A549 (cell line): ENCODE data around the gene BID.

Source experiments
- BCL3 ChIP-seq: fragments of >200 bp; sonication (Bioruptor Twin); formaldehyde crosslinking; IDR thresholded peaks from 3 replicates; pipeline ENCODE4 v1.6.1; 2016
- CBX2 ChIP-seq: fragments of 200-600 bp; sonication (generic); IDR thresholded peaks from 2 replicates; pipeline ENCODE4 v1.6.1; 2016; ENCODE audit warnings: low read depth, mild to moderate bottlenecking, borderline replicate concordance
- CEBPB ChIP-seq, 2 experiments: fragments of >200 bp in 1 of 2; sonication (Bioruptor Twin) in 1 of 2; formaldehyde crosslinking in 1 of 2; IDR thresholded peaks; 2 replicates each; pipeline ENCODE4 v1.6.1; 2012 to 2016
- CTCF ChIP-seq: fragments of >200 bp; sonication (Bioruptor Twin); formaldehyde crosslinking; IDR thresholded peaks from 3 replicates; pipeline ENCODE4 v1.5.1; 2016
- EP300 ChIP-seq, 2 experiments: fragments of >200 bp; sonication (Bioruptor Twin); formaldehyde crosslinking; IDR thresholded peaks; 2 replicates in 1 of 2; 3 replicates in 1 of 2; pipeline ENCODE4 v1.6.1; 2016 to 2017
- ESRRA ChIP-seq: fragments of 150-350 bp; IDR thresholded peaks from 2 replicates; pipeline ENCODE4 v1.6.1; 2014; ENCODE audit warnings: mild to moderate bottlenecking, low read length, borderline replicate concordance
- JUNB ChIP-seq: fragments of >200 bp; sonication (Bioruptor Twin); formaldehyde crosslinking; IDR thresholded peaks from 2 replicates; pipeline ENCODE4 v1.6.1; 2016
- NPAS2 ChIP-seq: fragments of 250-450 bp; sonication (Bioruptor Pico); IDR thresholded peaks from 2 replicates; pipeline ENCODE4 v1.8.0; 2022; ENCODE audit warnings: mild to moderate bottlenecking, moderate library complexity, borderline replicate concordance
- POLR2A ChIP-seq: IDR thresholded peaks from 2 replicates; pipeline ENCODE4 v1.6.1; 2012; ENCODE audit warnings: mild to moderate bottlenecking, low read length
- POLR2AphosphoS2 ChIP-seq: conservative IDR thresholded peaks from 2 replicates; pipeline ENCODE4 v1.6.1; 2012; ENCODE audit warnings: low read length, improper control_type of control experiment, inconsistent platforms
- REST ChIP-seq: fragments of 200-600 bp; sonication (generic); IDR thresholded peaks from 2 replicates; pipeline ENCODE4 v1.6.1; 2016; ENCODE audit warnings: antibody characterized with exemption, mild to moderate bottlenecking, moderate library complexity
- SMC3 ChIP-seq: fragments of >200 bp; sonication (Bioruptor Twin); formaldehyde crosslinking; IDR thresholded peaks from 3 replicates; pipeline ENCODE4 v1.6.1; 2018; ENCODE audit warnings: inconsistent platforms

- TF ChIP-seq POLR2A = no peak
- TF ChIP-seq CTCF = no peak
- TF ChIP-seq CBX2 = no peak
- TF ChIP-seq NPAS2 (CRISPR knock-in tag) = no peak
- no peak for TF ChIP-seq POLR2AphosphoS2
- no peak for TF ChIP-seq ESRRA
- TF ChIP-seq EP300 (IDR thresholded peaks at IDR 0.05) = no peak
- TF ChIP-seq SMC3 = no peak
- TF ChIP-seq BCL3 = no peak
- TF ChIP-seq REST = no peak
- no peak for TF ChIP-seq JUNB
- no peak for TF ChIP-seq CEBPB (IDR thresholded peaks at IDR 0.05)
Measured at GRCh38 chr22:17694193-17694592, 80.1 kb downstream of the BID start.
